Sigmoid colon (tissue), 4 donors: ENCODE measurements around the gene KCNG2.

ENCODE experiments used
- CTCF ChIP-seq, 4 experiments: fragments of 450-650 bp in 3 of 4; fragments of 200-600 bp in 1 of 4; IDR thresholded peaks; one replicate each; pipeline ENCODE4 v1.5.1; 2016 to 2019; ENCODE audit warnings: antibody characterized with exemption in 4 of 4, mild to moderate bottlenecking in 3 of 4, moderate library complexity in 2 of 4
- EP300 ChIP-seq, 4 donors: sonication (generic); formaldehyde crosslinking; IDR thresholded peaks; one replicate each; pipeline ENCODE4 v1.6.1; 2017; ENCODE audit warnings: antibody characterized with exemption in 4 of 4
- POLR2A ChIP-seq, 2 donors: fragments of 450-650 bp; IDR thresholded peaks; one replicate each; pipeline ENCODE4 v1.6.1; 2016; ENCODE audit warnings: antibody characterized with exemption in 2 of 2, mild to moderate bottlenecking in 2 of 2, moderate library complexity in 2 of 2
- POLR2AphosphoS5 ChIP-seq, 4 donors: sonication (generic); formaldehyde crosslinking; IDR thresholded peaks; one replicate each; pipeline ENCODE4 v1.6.1; 2017; ENCODE audit warnings: antibody characterized with exemption in 4 of 4

DNA sequence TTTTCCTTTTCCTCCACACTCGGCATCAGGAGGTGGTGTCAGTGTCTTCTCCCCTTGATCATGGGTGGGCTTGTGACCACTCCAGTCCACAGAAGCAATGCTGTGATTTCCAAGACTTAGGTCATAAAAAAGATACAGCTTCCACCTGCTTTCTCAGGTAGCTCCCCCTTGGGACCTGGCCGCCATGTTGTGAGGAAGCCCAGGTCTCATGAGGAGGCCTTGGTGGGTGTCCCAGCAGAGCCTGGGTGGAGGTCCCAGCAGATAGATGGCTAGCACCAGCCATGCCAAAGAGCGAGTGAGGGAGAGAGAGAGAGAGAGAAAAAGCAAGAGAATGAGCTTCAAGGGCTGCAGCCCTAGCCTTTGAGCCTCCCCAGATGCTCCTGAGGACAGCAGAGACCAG is 137.8 kb downstream of the KCNG2 start:
- TF ChIP-seq CTCF (IDR thresholded peaks at IDR 0.05) = no peak
- no peak for TF ChIP-seq POLR2A (IDR thresholded peaks at IDR 0.05)
- TF ChIP-seq EP300 (IDR thresholded peaks at IDR 0.05) = no peak
- no peak for TF ChIP-seq POLR2AphosphoS5 (IDR thresholded peaks at IDR 0.05)
